GM12873 (cell line): ENCODE measurements around the gene UBE2H.

Experiments used
- CTCF ChIP-seq: IDR thresholded peaks from 2 replicates; pipeline ENCODE4 v1.5.1; 2012; ENCODE audit warnings: low read depth, mild to moderate bottlenecking, moderate library complexity, low read length, control low read depth; ENCODE audit not compliant: insufficient read depth; ENCODE audit errors: missing control alignments

UBE2H gene

GRCh38 chr7:129790136-129790535 is 162.6 kb downstream of the UBE2H start:
- no peak for TF ChIP-seq CTCF

GRCh38 chr7:129789652-129790051 is 163.1 kb downstream of the UBE2H start:
- no peak for TF ChIP-seq CTCF

GRCh38 chr7:129789000-129789399 is 163.8 kb downstream of the UBE2H start:
- TF ChIP-seq CTCF: no peak

GRCh38 chr7:129786825-129787563 is 165.8 kb downstream of the UBE2H start:
- TF ChIP-seq CTCF: no peak

GRCh38 chr7:129785685-129786514 is 166.9 kb downstream of the UBE2H start:
- no peak for TF ChIP-seq CTCF

GRCh38 chr7:129784783-129785684 is 167.7 kb downstream of the UBE2H start:
- no peak for TF ChIP-seq CTCF
